CD14-positive monocyte (primary cell): ENCODE measurements around the gene CKAP5. TPM values are rescaled to one million over a fixed set of nuclear protein-coding genes. Genes with fewer than 3 reads are reported as not detected.

ENCODE experiments used
- DNase-seq, 3 donors: peaks; one replicate each; pipeline ENCODE4 v3.0.0-alpha.2; 2011 to 2022
- H2AFZ ChIP-seq: 2 replicates; pipeline ENCODE4 v1.6.0; 2012; ENCODE audit warnings: mild to moderate bottlenecking, low read depth, low read length, inconsistent platforms; ENCODE audit not compliant: insufficient read depth, poor library complexity, severe bottlenecking
- H3K27ac ChIP-seq, 2 donors: 1 replicate in 1 of 2; 2 replicates in 1 of 2; pipeline ENCODE4 v1.5.1; 2012 to 2013; ENCODE audit warnings: low read length in 2 of 2, control low read depth in 1 of 2, inconsistent platforms in 1 of 2, low read depth in 1 of 2, mild to moderate bottlenecking in 1 of 2
- H3K27me3 ChIP-seq, 2 donors: one replicate each; pipeline versions ENCODE4 v1.6.0 to v1.6.1; 2011 to 2013; ENCODE audit warnings: low read length in 2 of 2; ENCODE audit not compliant: control insufficient read depth in 2 of 2, insufficient read depth in 2 of 2
- H3K36me3 ChIP-seq, 2 donors: replicated peaks in 1 of 2; 1 replicate in 1 of 2; 2 replicates in 1 of 2; pipeline versions ENCODE4 v1.5.1 to v1.6.1; 2012 to 2013; ENCODE audit warnings: low read length in 2 of 2, control low read depth in 1 of 2, inconsistent platforms in 1 of 2, mild to moderate bottlenecking in 1 of 2; ENCODE audit not compliant: insufficient read depth in 2 of 2, control insufficient read depth in 1 of 2
- H3K4me1 ChIP-seq, 2 donors: 1 replicate in 1 of 2; 2 replicates in 1 of 2; pipeline versions ENCODE4 v1.5.1 to v1.6.1; 2012 to 2013; ENCODE audit warnings: low read length in 2 of 2, control low read depth in 1 of 2, inconsistent platforms in 1 of 2, mild to moderate bottlenecking in 1 of 2, moderate library complexity in 1 of 2; ENCODE audit not compliant: insufficient read depth in 2 of 2, control insufficient read depth in 1 of 2
- H3K4me2 ChIP-seq: replicated peaks from 2 replicates; pipeline ENCODE3; 2012; ENCODE audit warnings: low read length, moderate library complexity, mild to moderate bottlenecking; ENCODE audit not compliant: poor library complexity, severe bottlenecking; ENCODE audit errors: extremely low read depth
- H3K4me3 ChIP-seq, 3 experiments: fragments of 200-600 bp in 1 of 3; sonication (generic) in 1 of 3; replicated peaks in 1 of 3; 1 replicate in 2 of 3; 2 replicates in 1 of 3; pipeline ENCODE4 v1.5.1; 2011 to 2013; ENCODE audit warnings: low read length in 3 of 3, mild to moderate bottlenecking in 3 of 3, control low read depth in 2 of 3, low read depth in 2 of 3, inconsistent platforms in 1 of 3, moderate library complexity in 1 of 3
- H3K79me2 ChIP-seq: 2 replicates; pipeline ENCODE4 v1.6.0; 2012; ENCODE audit warnings: mild to moderate bottlenecking, control low read depth, inconsistent platforms, low read length, moderate library complexity; ENCODE audit not compliant: insufficient read depth
- H3K9ac ChIP-seq: 2 replicates; pipeline ENCODE4 v1.6.0; 2017; ENCODE audit warnings: low read length, mild to moderate bottlenecking; ENCODE audit not compliant: insufficient read depth, poor library complexity, severe bottlenecking
- H3K9me3 ChIP-seq, 2 donors: replicated peaks in 1 of 2; 1 replicate in 1 of 2; 2 replicates in 1 of 2; pipeline versions ENCODE4 v1.5.1 to v1.6.1; 2012 to 2013; ENCODE audit warnings: low read length in 2 of 2, control low read depth in 1 of 2; ENCODE audit not compliant: control insufficient read depth in 1 of 2, insufficient read depth in 1 of 2
- H4K20me1 ChIP-seq: 2 replicates; pipeline ENCODE4 v1.6.0; 2012; ENCODE audit warnings: mild to moderate bottlenecking, low read length, control low read depth, moderate library complexity; ENCODE audit not compliant: insufficient read depth
- H3K27ac Mint-ChIP-seq, 7 donors: one replicate each; pipeline ENCODE4 v1.8.0; 2020; ENCODE audit warnings: mild to moderate bottlenecking in 7 of 7, mixed read lengths in 7 of 7, moderate library complexity in 6 of 7, inconsistent platforms in 2 of 7
- H3K27me3 Mint-ChIP-seq, 3 donors: one replicate each; pipeline ENCODE4 v1.8.0; 2021 to 2022; ENCODE audit warnings: low read depth in 3 of 3, mild to moderate bottlenecking in 3 of 3, mixed read lengths in 3 of 3, moderate library complexity in 3 of 3, inconsistent platforms in 1 of 3
- H3K36me3 Mint-ChIP-seq, 2 donors: one replicate each; pipeline ENCODE4 v1.8.0; 2020; ENCODE audit warnings: mixed read lengths in 2 of 2, inconsistent platforms in 1 of 2, mild to moderate bottlenecking in 1 of 2
- H3K4me1 Mint-ChIP-seq: one replicate; pipeline ENCODE4 v1.8.0; 2020; ENCODE audit warnings: mild to moderate bottlenecking, mixed read lengths
- H3K4me3 Mint-ChIP-seq, 2 donors: one replicate each; pipeline ENCODE4 v1.8.0; 2020; ENCODE audit warnings: mild to moderate bottlenecking in 2 of 2, mixed read lengths in 2 of 2, moderate library complexity in 1 of 2
- H3K9me3 Mint-ChIP-seq, 7 donors: one replicate each; pipeline ENCODE4 v1.8.0; 2020 to 2022; ENCODE audit warnings: mixed read lengths in 7 of 7, mild to moderate bottlenecking in 6 of 7, moderate library complexity in 6 of 7, inconsistent platforms in 2 of 7
- CTCF ChIP-seq: fragments of 200-600 bp; IDR thresholded peaks from one replicate; pipeline ENCODE4 v1.8.0; 2022; ENCODE audit warnings: antibody characterized with exemption, mild to moderate bottlenecking
- WGBS: methylation state at CpG from one replicate; pipeline ENCODE4 v1.1.5; 2013; ENCODE audit warnings: missing lambda C conversion rate; ENCODE audit not compliant: insufficient coverage; 5-methylcytosine and 5-hydroxymethylcytosine counted together
- intact Hi-C, 2 donors: fragments of 100-400 bp; cut with micrococcal nuclease; formaldehyde crosslinking; loops; one replicate each; pipeline versions ENCODE4 v1.15.0 to v1.15.1; 2023
- polyA plus RNA-seq, 3 donors: library from polyadenylated mRNA; depleted of rRNA in 1 of 3; unstranded in 2 of 3; stranded (reverse) in 1 of 3; fragments of 300-500 nt in 2 of 3; fragments of >200 nt in 1 of 3; fragmentation: Illumina TruSeq in 2 of 3; gene quantifications; 1 replicate in 2 of 3; 2 replicates in 1 of 3; pipeline ENCODE4 v1.2.3, GENCODE V29; 2012 to 2021

The CKAP5 gene
- polyA plus RNA-seq, 3 donors: 6.4 to 10.2 (median 7.9) TPM

DNA sequence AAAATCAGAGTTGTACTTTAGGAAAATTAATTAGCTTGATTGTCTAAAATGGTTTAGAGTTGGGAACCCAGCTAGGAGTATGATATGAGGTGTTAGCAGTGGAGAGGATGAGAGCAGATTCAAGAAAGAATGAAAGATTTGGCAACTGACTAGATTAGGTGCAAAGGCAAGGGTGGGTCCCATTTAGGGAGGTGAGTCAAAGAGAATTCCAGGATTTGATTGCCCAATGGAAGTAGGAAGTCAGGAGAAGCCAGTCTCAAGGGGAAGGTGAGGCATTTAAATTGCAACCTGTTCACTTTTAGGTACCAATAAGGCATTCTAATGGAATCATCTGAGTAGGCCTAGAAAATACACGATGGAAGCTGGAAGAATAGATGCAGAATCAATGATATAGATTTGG is 3.6 kb upstream of the CKAP5 start:
- no peaks in the 10 kb centered on the region for H3K36me3 ChIP-seq
- H3K9ac ChIP-seq: no peak overlapping the region
- Mint-ChIP-seq H3K27ac (peak overlapping the region in 1 of 7 donors; percentile 13), H3K36me3 (no peaks in the 10 kb centered on the region), H3K4me3 (no peak overlapping the region), H3K9me3 (no peaks in the 10 kb centered on the region), H3K4me1 (peaks cover 17% of the 10 kb centered on the region), H3K27me3 (peaks cover 0 to 2% (median 2%) of the 10 kb centered on the region in 3 donors)
- no peak overlapping the region for H3K27ac ChIP-seq
- no peaks in the 10 kb centered on the region for H3K9me3 ChIP-seq
- peaks cover 12 to 17% of the 10 kb centered on the region in 2 donors for H3K4me1 ChIP-seq
- no peaks in the 10 kb centered on the region for H3K27me3 ChIP-seq
- H3K4me2 ChIP-seq: no peak overlapping the region
- WGBS: 91% methylated on average over 1 of the region's 1 CpG
- peaks cover 6% of the 10 kb centered on the region for H4K20me1 ChIP-seq
- intact Hi-C loops: no loop called here
- H2AFZ ChIP-seq: no peak overlapping the region
- no peak for TF ChIP-seq CTCF
- DNase-seq: no peak
- no peak overlapping the region for H3K4me3 ChIP-seq
- H3K79me2 ChIP-seq: peaks cover 14% of the 10 kb centered on the region

GRCh38 chr11:46846510-46846830 is 390 bp upstream of the CKAP5 start:
- no peaks in the 10 kb centered on the region for H3K9me3 Mint-ChIP-seq
- Histone ChIP-seq H3K9me3 (no peaks in the 10 kb centered on the region), H3K9ac (peak overlapping the region; percentile 75), H3K4me2 (peak overlapping the region; percentile 88), H4K20me1 (peaks cover 6% of the 10 kb centered on the region), H3K36me3 (no peaks in the 10 kb centered on the region), H3K27me3 (no peaks in the 10 kb centered on the region), H3K79me2 (peaks cover 46% of the 10 kb centered on the region), H3K27ac (no peak overlapping the region), H3K4me3 (peak overlapping the region; percentile 57 to 96 (median 86)), H3K4me1 (peaks cover 17 to 23% of the 10 kb centered on the region in 2 donors), H2AFZ (peak overlapping the region; percentile 94)
- peaks cover 29% of the 10 kb centered on the region for H3K4me1 Mint-ChIP-seq
- 7% methylated on average over 5 of the region's 6 CpGs for WGBS
- no peak for DNase-seq
- intact Hi-C loops: no loop called here
- H3K36me3 Mint-ChIP-seq: peaks cover under 1 to 3% of the 10 kb centered on the region in 2 donors
- H3K27me3 Mint-ChIP-seq: peaks cover 0 to 2% (median 2%) of the 10 kb centered on the region in 3 donors
- H3K4me3 Mint-ChIP-seq: peak overlapping the region; percentile 95
- TF ChIP-seq CTCF: no peak
- peak overlapping the region in 3 of 7 donors; percentile 72 to 95 (median 91) for H3K27ac Mint-ChIP-seq
